GM10847 (cell line): ENCODE data around the gene ERO1A.

Experiments
- POLR2A ChIP-seq: IDR thresholded peaks from 2 replicates; pipeline ENCODE4 v1.6.1; 2011; ENCODE audit not compliant: insufficient read length; ENCODE audit errors: extremely low read depth

The ERO1A gene

GRCh38 chr14:52706286-52706685, 10.9 kb upstream of the ERO1A start:
- no peak for TF ChIP-seq POLR2A

- TF ChIP-seq POLR2A, result no peak
Measured at GRCh38 chr14:52703664-52704063, 8.3 kb upstream of the ERO1A start.

DNA sequence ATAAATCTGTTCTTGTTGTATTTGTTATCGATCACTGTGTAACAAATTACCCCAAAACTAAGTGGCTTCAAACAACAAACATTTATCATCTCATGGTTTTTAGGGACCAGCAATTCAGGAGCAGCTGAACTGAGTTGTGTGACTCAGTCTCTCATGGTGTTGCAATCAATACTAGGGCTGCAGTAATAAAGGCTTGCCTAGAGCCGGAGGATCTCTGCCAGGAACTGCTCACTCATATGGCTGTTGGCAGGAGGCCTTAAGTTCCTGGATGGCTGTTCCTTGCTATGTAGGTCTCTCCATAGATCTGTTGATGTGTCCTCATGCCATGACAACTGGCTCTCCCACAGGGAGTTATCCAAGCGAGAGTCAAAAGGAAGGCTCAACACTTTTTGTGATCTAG, 7.9 kb upstream of the ERO1A start:
- TF ChIP-seq POLR2A, result no peak

DNA sequence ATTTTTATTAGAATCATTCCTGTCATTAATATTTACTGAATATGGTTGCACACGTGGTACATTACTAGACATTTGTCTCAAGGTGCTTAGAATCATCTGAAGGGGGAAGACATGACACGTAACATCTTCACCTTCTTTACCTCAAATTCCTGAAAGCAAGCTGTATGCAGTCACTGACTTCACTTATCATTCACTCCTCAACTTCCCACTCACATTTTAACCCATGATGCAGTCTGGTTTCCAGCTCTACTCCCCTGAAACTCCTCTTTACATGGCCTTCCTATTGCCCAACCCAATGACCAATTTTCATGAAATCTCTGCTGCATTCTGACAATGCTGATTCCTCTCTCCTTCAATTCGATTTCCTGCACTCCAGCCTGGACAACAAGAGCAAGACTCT, 5.9 kb upstream of the ERO1A start:
- TF ChIP-seq POLR2A, result no peak

- no peak for TF ChIP-seq POLR2A
Measured at GRCh38 chr14:52700701-52701172, 5.4 kb upstream of the ERO1A start.

- TF ChIP-seq POLR2A, result no peak
Measured at GRCh38 chr14:52694761-52695480, 437 bp downstream of the ERO1A start.

- TF ChIP-seq POLR2A, result no peak
Measured at GRCh38 chr14:52693532-52693931, 1.8 kb downstream of the ERO1A start.

DNA sequence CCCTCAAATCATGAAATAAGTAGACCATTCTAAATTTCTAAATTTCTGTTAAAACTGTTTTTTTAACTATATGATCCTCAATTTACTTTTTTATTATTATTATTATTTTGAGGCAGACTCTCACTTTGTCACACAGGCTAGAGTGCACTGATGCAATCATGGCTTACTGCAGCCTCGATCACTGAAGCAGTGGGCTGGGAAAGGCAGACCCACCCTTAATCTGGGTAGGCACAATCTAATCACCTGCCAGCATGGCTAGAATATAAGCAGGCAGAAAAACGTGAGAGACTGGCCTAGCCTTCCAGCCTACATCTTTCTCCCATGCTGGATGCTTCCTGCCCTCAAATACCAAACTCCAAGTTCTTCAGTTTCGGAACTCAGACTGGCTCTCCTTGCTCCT, 2.3 kb downstream of the ERO1A start:
- no peak for TF ChIP-seq POLR2A

DNA sequence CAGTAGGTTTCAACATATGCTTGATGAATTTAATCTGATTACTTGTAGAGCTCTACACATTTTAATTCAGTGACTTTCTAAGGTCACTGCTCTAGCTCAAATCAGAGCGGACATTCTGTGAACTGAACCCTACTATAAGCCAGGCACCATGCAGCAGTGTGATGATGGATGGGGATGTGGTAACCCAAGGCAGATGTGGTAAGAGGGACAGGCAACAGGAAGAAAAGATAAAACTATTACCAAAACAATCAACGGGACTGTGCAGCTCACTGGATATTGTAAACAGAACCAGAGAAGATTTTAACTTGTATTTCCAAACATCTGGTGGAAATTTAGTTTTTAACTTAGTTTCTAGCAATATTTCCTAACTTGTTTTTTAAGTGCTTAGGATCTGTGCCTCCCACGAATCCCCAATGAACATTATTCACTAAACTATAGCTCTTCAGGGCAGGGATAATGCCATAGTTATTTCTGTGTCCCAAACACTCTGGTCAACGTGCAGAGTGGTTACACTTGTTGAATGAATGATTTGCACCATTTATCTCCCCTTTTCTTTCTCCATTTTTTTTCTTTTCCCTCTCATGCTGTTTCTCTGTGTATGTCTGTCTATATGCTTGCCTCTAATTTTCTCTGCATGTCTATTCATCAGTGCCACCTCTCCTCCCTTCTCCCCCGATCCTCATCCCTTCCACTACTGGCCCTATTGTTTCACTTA, 3.0 kb downstream of the ERO1A start:
- TF ChIP-seq POLR2A, result no peak

DNA sequence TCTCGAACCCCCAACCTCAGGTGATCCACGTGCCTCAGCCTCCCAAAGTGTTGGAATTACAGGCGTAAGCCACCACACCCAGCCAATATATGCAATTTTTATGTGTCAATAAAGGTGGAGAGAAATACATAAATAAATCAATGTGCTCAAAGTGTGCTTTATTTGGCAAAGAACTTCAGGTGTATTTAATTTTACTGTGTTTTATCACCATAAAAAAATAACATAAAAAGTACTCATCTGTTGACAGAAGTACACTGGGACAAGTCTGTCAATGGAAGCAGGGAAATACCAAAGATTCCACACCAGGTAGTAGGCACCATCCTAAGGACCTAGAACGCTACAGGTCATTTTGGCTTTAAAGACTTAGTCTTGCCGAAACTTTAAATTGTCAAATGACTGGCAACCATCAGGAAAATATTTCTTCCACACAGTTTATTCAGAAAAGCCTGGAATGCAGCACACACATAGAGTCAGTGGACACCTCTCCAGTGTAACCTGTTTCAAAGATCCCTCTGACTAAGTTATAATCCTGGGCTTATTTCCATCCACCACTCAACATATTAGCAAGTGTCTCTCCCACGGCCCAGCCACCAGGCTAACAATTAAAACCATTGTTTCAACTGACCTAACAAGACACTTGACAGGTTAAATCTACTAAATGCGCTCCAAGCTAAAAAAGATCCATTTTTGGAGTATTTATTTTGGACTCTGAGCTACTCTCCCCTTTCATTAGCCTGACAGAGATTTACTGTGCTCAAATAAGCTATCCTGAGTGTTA, 4.2 kb downstream of the ERO1A start:
- TF ChIP-seq POLR2A, result no peak

GRCh38 chr14:52686176-52686575, 9.2 kb downstream of the ERO1A start:
- TF ChIP-seq POLR2A, result no peak

DNA sequence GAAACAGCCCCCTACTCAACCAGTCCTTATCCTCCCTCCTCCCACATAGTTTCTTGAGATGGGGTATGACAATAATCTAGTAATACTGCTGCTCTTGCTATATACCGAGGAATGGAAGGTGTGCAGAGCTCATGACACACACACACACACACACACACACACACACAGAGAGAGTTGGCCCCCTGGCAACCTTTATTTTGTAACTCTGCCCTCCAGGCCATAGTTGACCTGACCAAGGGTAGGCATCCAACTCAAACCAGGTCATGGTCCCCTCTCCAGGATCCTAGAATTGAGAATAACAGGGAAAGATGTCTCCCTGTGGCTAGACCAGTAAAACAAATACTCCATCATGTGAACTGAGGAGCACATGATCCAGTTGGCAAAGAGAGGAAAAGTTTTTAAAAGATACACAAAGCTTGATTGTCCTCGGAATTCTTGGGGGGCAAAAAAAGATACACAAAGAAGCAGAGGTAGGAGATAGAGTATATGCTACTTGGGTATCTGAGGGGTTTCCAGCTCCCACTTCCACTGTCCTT, 11.3 kb downstream of the ERO1A start:
- no peak for TF ChIP-seq POLR2A

- no peak for TF ChIP-seq POLR2A
Measured at GRCh38 chr14:52678591-52678990, 16.8 kb downstream of the ERO1A start.

DNA sequence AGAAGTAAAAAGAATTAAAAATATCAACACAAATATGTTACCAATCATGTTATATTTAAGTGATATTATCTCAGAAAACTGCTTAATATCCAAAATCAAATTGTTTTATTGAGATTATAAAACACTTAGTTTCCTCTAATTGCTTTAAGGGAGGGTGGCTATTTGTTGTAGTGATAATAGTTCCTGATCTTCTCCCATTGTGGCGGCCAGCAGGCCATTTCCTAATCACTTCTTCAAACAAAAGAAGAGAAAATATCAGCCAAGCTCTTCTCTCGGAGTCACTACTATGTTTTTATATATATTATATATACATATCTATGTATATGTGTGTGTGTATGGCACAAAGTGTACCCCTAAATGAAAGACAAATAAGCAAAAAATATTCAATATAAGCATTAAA, 31.5 kb downstream of the ERO1A start:
- TF ChIP-seq POLR2A, result no peak

- TF ChIP-seq POLR2A, result no peak
Measured at GRCh38 chr14:52661314-52661713, 34.0 kb downstream of the ERO1A start.

GRCh38 chr14:52660832-52661231, 34.5 kb downstream of the ERO1A start:
- TF ChIP-seq POLR2A, result no peak
